Panc1 (cell line): ENCODE data around the gene ESRRG.

Source experiments
- CTCF ChIP-seq: fragments of 450-650 bp; IDR thresholded peaks from 2 replicates; pipeline ENCODE4 v1.5.1; 2017; ENCODE audit warnings: mild to moderate bottlenecking
- SIN3A ChIP-seq: IDR thresholded peaks from 2 replicates; pipeline ENCODE4 v1.6.1; 2012; ENCODE audit warnings: low read depth, mild to moderate bottlenecking, low read length, moderate library complexity, borderline replicate concordance; ENCODE audit not compliant: insufficient read depth

GRCh38 chr1:216690603-216691002, 32.6 kb downstream of the ESRRG start:
- TF ChIP-seq CTCF, result no peak
- TF ChIP-seq SIN3A, result no peak
